Measurements from ENCODE around the gene REG4. TPM values are rescaled to one million over a fixed set of nuclear protein-coding genes. Genes with fewer than 3 reads are reported as not detected.

The REG4 gene
- total RNA-seq, 1 donor from 2014 or later, result not detected

DNA sequence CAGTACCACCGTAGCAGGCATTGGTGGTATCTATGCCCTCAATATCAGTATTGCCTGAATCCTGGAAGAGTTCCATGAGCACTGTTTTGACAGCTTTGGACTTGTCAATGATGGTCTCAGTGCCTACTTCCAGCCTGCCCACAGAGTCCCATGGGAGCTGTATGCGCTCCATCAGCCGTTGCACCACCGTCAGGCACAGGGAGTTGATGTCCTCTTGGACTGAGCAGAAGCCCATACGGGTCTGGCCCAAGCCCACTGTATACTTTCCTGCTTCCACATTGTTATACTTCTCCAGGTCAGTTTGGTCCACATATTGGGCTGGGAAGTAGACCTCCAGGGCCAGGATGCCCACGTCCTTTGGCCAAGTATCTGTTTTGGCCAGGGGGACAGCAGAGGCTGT is 47.0 kb downstream of the REG4 start:
- TF ChIP-seq POLR2A (IDR thresholded peaks at IDR 0.05) (no peak), POLR2AphosphoS5 (IDR thresholded peaks at IDR 0.05; ENCODE audit: insufficient read depth in 1 of 2, low read depth in 1 of 2) (no peak)
- TF ChIP-seq, protein P1, sequence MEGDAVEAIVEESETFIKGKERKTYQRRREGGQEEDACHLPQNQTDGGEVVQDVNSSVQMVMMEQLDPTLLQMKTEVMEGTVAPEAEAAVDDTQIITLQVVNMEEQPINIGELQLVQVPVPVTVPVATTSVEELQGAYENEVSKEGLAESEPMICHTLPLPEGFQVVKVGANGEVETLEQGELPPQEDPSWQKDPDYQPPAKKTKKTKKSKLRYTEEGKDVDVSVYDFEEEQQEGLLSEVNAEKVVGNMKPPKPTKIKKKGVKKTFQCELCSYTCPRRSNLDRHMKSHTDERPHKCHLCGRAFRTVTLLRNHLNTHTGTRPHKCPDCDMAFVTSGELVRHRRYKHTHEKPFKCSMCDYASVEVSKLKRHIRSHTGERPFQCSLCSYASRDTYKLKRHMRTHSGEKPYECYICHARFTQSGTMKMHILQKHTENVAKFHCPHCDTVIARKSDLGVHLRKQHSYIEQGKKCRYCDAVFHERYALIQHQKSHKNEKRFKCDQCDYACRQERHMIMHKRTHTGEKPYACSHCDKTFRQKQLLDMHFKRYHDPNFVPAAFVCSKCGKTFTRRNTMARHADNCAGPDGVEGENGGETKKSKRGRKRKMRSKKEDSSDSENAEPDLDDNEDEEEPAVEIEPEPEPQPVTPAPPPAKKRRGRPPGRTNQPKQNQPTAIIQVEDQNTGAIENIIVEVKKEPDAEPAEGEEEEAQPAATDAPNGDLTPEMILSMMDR (IDR thresholded peaks at IDR 0.05), result no peak
- H3K9me3 ChIP-seq, result no peaks in the 10 kb centered on the region
- H3K4me3 ChIP-seq, result no peak overlapping the region
- intact Hi-C loops (cut with DNase I), result no loop called here
- no peaks in the 10 kb centered on the region for H3K27me3 ChIP-seq
- DNase-seq (ENCODE audit: extremely low spot score in 2 of 2), result no peak
- no peaks in the 10 kb centered on the region for H3K36me3 ChIP-seq
- H3K27ac ChIP-seq, result no peak overlapping the region
- H3K4me1 ChIP-seq, result peaks cover 9% of the 10 kb centered on the region

DNA sequence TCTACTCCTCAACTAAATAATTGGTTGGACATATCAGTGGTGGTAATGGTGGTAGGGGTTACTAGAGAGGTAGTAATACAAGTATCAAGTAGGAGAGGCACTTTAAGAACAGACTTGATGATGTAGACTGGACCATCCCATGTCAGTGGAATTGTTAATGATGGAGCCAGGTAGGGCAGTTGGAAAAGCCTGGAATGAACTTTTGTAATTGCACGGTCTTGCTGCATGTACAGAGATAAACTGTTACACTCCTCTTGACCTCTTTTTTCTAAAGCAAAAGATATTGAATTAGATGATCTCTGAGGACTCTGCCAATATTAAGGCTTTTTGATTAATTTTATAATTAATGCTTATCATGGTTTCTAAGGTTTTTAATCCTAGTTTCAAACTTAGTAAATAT is 48.3 kb downstream of the REG4 start:
- Histone ChIP-seq H3K27me3 (no peaks in the 10 kb centered on the region), H3K4me3 (no peak overlapping the region), H3K9me3 (no peaks in the 10 kb centered on the region), H3K36me3 (no peaks in the 10 kb centered on the region), H3K4me1 (peaks cover 9% of the 10 kb centered on the region), H3K27ac (no peak overlapping the region)
- DNase-seq (ENCODE audit: extremely low spot score in 2 of 2), result no peak
- intact Hi-C loops (cut with DNase I), result no loop called here
- TF ChIP-seq POLR2A (IDR thresholded peaks at IDR 0.05), result no peak
- TF ChIP-seq, protein P1 (IDR thresholded peaks at IDR 0.05), result no peak
- no peak for TF ChIP-seq POLR2AphosphoS5 (IDR thresholded peaks at IDR 0.05; ENCODE audit: insufficient read depth in 1 of 2, low read depth in 1 of 2)

DNA sequence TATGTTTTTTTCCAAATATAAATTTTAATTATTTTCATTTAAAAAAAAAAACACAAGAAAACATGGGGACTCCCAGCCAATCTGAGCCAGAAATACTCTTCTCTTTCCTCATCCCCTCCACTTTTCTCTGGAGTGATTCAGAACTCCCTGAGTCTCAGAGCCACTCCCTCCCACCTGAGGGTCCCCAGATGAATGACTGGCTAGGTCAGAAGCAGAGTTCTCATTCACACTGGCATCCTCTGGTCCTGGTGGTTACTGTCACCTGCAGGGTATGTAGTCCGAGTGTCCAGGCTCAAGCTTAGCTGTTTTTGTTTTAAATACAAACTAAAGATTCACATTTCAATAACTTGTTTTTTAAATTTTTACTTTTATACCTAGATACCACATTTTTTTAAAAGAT is 48.9 kb downstream of the REG4 start:
- intact Hi-C loops (cut with DNase I), result no loop called here
- H3K36me3 ChIP-seq, result no peaks in the 10 kb centered on the region
- H3K27me3 ChIP-seq, result no peaks in the 10 kb centered on the region
- no peak overlapping the region for H3K4me3 ChIP-seq
- TF ChIP-seq, protein P1 (IDR thresholded peaks at IDR 0.05), result no peak
- no peak overlapping the region for H3K27ac ChIP-seq
- peaks cover 9% of the 10 kb centered on the region for H3K4me1 ChIP-seq
- no peak for DNase-seq (ENCODE audit: extremely low spot score in 2 of 2)
- no peaks in the 10 kb centered on the region for H3K9me3 ChIP-seq

DNA sequence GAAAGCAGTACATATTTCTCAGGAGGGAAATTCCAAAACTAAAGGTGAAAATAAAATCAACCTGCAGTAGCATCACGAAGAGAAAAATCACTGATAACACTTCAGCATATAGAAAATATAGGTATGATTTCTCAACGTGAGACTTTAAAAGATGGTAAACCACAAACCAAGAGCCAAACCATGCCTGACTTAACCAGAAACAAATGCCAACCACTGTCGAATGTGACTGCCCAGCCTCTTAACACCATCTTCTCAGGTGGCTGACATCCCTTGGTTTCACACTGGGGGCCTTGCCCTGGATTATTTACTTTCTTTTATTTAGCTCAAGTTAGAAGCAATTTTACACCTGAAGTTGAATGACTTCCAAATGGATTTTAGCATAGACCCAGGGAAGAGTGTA is 52.7 kb downstream of the REG4 start:
- no peaks in the 10 kb centered on the region for H3K4me1 ChIP-seq
- H3K27me3 ChIP-seq, result no peaks in the 10 kb centered on the region
- H3K4me3 ChIP-seq, result no peak overlapping the region
- H3K9me3 ChIP-seq, result no peaks in the 10 kb centered on the region
- intact Hi-C loops (cut with DNase I), result no loop called here
- no peaks in the 10 kb centered on the region for H3K36me3 ChIP-seq
- no peak overlapping the region for H3K27ac ChIP-seq
- no peak for TF ChIP-seq POLR2A (IDR thresholded peaks at IDR 0.05)
- TF ChIP-seq, protein P1 (IDR thresholded peaks at IDR 0.05), result no peak
- no peak for TF ChIP-seq POLR2AphosphoS5 (IDR thresholded peaks at IDR 0.05; ENCODE audit: insufficient read depth in 1 of 2, low read depth in 1 of 2)
- no peak for DNase-seq (ENCODE audit: extremely low spot score in 2 of 2)

DNA sequence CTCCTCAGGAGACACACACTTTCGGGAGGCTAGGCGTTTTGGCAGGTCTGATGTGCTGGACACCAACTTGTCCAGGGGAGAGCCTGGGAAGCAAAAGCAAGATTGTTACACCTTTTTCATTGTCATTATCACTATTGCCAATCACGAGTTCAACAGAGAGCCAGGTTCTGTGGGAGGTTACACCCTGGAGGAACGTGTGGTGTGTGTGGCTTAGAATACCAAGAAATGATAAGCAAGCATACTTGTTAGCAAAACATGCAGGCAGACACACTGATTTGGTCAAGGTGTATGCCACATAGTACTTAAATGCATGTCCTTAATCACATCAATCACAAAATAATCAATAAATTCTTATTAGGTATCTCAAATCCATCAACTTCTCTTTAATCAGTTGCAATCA is 58.7 kb downstream of the REG4 start:
- Histone ChIP-seq H3K27me3 (no peaks in the 10 kb centered on the region), H3K27ac (no peak overlapping the region), H3K9me3 (no peaks in the 10 kb centered on the region), H3K36me3 (no peaks in the 10 kb centered on the region), H3K4me1 (no peaks in the 10 kb centered on the region), H3K4me3 (no peak overlapping the region)
- intact Hi-C loops (cut with DNase I), result no loop called here
- DNase-seq (ENCODE audit: extremely low spot score in 2 of 2), result no peak
- no peak for TF ChIP-seq POLR2AphosphoS5 (IDR thresholded peaks at IDR 0.05; ENCODE audit: insufficient read depth in 1 of 2, low read depth in 1 of 2)
- TF ChIP-seq, protein P1 (IDR thresholded peaks at IDR 0.05), result no peak

Measured in vagina (tissue), 2 donors.